ENCODE data around the gene SMYD3. TPM values are rescaled to one million over a fixed set of nuclear protein-coding genes. Genes with fewer than 3 reads are reported as not detected.

SMYD3 gene
- polyA plus RNA-seq, 1 experiment = 39.9 TPM

DNA sequence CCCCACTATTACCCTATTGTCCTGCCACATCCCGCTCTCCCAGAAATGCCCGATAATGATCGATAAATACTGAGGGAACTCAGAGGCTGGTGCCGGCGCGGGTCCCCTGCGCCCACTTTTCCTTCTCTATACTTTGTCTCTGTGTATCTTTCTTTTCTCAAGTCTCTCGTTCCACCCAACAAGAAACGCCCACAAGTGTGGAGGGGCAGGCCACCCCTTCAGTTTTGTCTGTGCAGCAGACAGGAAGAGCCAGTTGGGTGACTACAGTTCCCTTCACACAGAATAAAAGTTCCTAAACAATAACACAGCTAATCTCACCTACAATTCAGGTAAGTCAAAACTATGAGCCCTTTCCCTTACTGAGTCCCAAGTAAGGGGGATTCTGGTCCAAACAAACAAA lies 423.7 kb downstream of the SMYD3 start:
- TF ChIP-seq, protein P1, sequence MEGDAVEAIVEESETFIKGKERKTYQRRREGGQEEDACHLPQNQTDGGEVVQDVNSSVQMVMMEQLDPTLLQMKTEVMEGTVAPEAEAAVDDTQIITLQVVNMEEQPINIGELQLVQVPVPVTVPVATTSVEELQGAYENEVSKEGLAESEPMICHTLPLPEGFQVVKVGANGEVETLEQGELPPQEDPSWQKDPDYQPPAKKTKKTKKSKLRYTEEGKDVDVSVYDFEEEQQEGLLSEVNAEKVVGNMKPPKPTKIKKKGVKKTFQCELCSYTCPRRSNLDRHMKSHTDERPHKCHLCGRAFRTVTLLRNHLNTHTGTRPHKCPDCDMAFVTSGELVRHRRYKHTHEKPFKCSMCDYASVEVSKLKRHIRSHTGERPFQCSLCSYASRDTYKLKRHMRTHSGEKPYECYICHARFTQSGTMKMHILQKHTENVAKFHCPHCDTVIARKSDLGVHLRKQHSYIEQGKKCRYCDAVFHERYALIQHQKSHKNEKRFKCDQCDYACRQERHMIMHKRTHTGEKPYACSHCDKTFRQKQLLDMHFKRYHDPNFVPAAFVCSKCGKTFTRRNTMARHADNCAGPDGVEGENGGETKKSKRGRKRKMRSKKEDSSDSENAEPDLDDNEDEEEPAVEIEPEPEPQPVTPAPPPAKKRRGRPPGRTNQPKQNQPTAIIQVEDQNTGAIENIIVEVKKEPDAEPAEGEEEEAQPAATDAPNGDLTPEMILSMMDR (IDR thresholded peaks at IDR 0.05; ENCODE audit: low read depth, low read length) = no peak
- Histone ChIP-seq H3K9me3 (ENCODE audit: control insufficient read depth, insufficient read depth, low read length) (peaks cover 10% of the 10 kb centered on the region), H3K4me3 (ENCODE audit: low read depth, low read length) (no peak overlapping the region), H3K27me3 (ENCODE audit: control insufficient read depth, insufficient read depth, low read length) (no peaks in the 10 kb centered on the region), H3K27ac (ENCODE audit: low read depth, low read length) (no peak overlapping the region)
- CTCF ChIA-PET = no interaction called here
- POLR2A ChIA-PET = no interaction called here
- no peak for DNase-seq (ENCODE audit: low read depth, low spot score)

DNA sequence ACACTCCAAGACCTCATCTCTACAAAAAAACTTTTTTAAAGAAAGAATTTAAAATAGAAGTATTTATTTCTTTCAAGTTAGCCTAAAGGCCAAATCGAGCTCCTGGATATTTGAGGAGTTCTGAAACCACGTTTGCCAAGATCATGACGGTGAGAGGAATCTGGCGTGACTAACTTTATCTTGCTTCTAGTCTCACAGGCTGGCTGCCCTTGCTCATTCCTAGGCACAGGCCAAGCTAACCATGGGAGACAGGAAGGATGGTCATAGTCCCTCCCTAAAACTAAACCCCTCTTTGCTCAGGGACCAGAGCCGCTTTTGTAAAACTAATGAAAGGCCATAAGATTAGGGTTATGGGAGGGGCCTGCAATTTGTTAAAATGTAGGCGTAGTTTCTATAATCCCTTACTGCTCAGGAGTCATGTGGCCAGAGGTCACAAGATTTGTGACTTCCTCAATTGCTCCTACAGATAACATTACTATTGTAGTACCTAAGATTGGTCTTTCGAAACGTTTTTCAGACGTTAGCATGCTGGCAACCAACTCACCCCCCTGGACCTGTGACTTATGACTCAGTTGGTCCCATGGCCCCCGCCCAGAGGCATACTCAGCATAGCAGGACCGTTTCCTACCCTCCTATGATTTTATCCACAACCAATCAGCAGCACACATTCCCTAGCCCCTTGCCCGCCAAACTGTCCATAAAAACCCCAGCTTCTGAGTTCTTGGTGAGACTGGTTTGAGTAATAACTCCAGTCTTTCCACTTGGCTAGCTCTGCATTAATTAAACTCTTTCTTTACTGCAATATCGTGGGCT lies 425.0 kb downstream of the SMYD3 start:
- no peak overlapping the region for H3K4me3 ChIP-seq (ENCODE audit: low read depth, low read length)

DNA sequence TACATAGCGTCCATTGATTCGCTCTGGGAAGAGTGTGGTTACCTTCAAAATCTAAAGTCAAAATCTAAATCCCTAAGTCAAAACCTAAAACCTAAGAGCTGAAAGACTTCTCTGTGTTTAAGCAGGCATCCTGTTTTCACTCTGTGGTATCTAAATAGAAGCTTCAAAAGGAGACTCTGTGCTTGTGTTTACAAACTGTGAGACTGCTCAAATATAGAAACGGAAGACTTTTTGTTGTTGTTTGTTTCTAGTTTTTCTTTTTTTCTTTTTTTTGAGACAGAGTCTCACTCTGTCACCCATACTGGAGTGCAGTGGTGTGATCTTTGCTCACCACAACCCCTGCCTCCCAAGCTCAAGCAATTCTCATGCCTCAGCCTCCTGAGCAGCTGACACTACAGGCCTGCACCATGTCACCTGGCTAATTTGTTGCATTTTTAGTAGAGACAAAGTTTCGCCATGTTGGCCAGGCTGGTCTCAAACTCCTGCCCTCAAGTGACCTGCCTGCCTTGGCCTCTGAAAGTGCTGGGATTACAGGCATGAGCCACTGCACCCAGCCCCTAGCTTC lies 425.9 kb downstream of the SMYD3 start:
- Histone ChIP-seq H3K4me3 (ENCODE audit: low read depth, low read length) (no peak overlapping the region), H3K27me3 (ENCODE audit: control insufficient read depth, insufficient read depth, low read length) (no peaks in the 10 kb centered on the region), H3K27ac (ENCODE audit: low read depth, low read length) (no peak overlapping the region), H3K9me3 (ENCODE audit: control insufficient read depth, insufficient read depth, low read length) (peaks cover 10% of the 10 kb centered on the region)
- CTCF ChIA-PET = interaction anchor here (0.6 kb wide), 1 partner anchor 71 kb away, joined by 3 read pairs; no protein-coding TSS in a partner anchor
- TF ChIP-seq, protein P1 (IDR thresholded peaks at IDR 0.05; ENCODE audit: low read depth, low read length) = no peak
- DNase-seq (ENCODE audit: low read depth, low spot score) = no peak
- POLR2A ChIA-PET = no interaction called here

More for the DNA sequence above, 425.0 kb downstream of the SMYD3 start:
- POLR2A ChIA-PET = no interaction called here
- CTCF ChIA-PET = no interaction called here
- Histone ChIP-seq H3K27me3 (ENCODE audit: control insufficient read depth, insufficient read depth, low read length) (no peaks in the 10 kb centered on the region), H3K27ac (ENCODE audit: low read depth, low read length) (no peak overlapping the region), H3K9me3 (ENCODE audit: control insufficient read depth, insufficient read depth, low read length) (peaks cover 10% of the 10 kb centered on the region)
- TF ChIP-seq, protein P1 (IDR thresholded peaks at IDR 0.05; ENCODE audit: low read depth, low read length) = no peak
- no peak for DNase-seq (ENCODE audit: low read depth, low spot score)

DNA sequence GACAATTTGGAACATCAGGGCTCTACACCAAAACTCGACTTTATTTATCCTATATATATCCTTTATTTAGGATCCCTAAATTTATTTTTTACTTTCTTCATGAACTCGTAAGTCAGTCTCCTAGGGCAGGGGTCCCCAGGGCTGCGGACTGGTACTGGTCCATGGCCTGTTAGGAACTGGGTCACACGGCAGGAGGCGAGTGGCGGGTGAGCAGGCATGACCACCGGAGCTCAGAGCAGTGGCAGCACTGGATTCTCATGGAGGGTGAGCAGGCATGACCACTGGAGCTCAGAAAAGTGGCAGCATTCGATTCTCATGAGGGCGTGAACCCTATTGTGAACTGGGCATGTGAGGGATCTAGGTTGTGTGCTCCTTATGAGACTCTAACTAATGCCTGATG lies 427.0 kb downstream of the SMYD3 start:
- H3K4me3 ChIP-seq (ENCODE audit: low read depth, low read length) = no peak overlapping the region
- TF ChIP-seq, protein P1 (IDR thresholded peaks at IDR 0.05; ENCODE audit: low read depth, low read length) = no peak
- ChIA-PET CTCF (no interaction called here), POLR2A (no interaction called here)
- peaks cover 10% of the 10 kb centered on the region for H3K9me3 ChIP-seq (ENCODE audit: control insufficient read depth, insufficient read depth, low read length)
- H3K27ac ChIP-seq (ENCODE audit: low read depth, low read length) = no peak overlapping the region
- H3K27me3 ChIP-seq (ENCODE audit: control insufficient read depth, insufficient read depth, low read length) = no peaks in the 10 kb centered on the region
- DNase-seq (ENCODE audit: low read depth, low spot score) = no peak

DNA sequence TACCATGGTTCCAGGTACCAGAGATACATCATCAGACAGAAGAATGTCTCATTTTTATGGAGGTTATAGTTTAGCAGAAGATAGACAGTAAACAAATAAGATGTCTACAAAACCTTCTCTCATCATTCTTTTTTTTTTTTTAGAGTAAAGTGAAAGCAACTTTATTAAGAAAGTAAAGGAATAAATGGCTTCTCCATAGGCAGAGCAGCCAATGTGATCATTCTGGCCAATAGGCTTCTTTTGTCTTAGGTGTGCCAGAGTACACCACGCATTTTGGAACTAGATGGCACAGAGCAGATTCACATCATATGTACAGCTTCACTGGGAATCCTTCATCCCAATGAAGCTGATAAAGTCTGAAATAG lies 428.2 kb downstream of the SMYD3 start:
- Histone ChIP-seq H3K27ac (ENCODE audit: low read depth, low read length) (no peak overlapping the region), H3K9me3 (ENCODE audit: control insufficient read depth, insufficient read depth, low read length) (peaks cover 10% of the 10 kb centered on the region), H3K4me3 (ENCODE audit: low read depth, low read length) (no peak overlapping the region), H3K27me3 (ENCODE audit: control insufficient read depth, insufficient read depth, low read length) (no peaks in the 10 kb centered on the region)
- no peak for DNase-seq (ENCODE audit: low read depth, low spot score)
- POLR2A ChIA-PET = no interaction called here
- TF ChIP-seq, protein P1 (IDR thresholded peaks at IDR 0.05; ENCODE audit: low read depth, low read length) = no peak
- CTCF ChIA-PET = no interaction called here
